GM18508 (cell line): ENCODE results near the gene TFF2.

Source experiments
- ATAC-seq: cut with Tn5 transposase; IDR thresholded peaks from one replicate; pipeline ENCODE4 v1.9.1; 2021; ENCODE audit warnings: moderate number of reproducible peaks; ENCODE audit not compliant: insufficient read depth, unreplicated experiment

Gene TFF2

GRCh38 chr21:42348762-42349161 lies 2.0 kb downstream of the TFF2 start:
- no peak for ATAC-seq

GRCh38 chr21:42347601-42348327 lies 3.0 kb downstream of the TFF2 start:
- no peak for ATAC-seq

DNA sequence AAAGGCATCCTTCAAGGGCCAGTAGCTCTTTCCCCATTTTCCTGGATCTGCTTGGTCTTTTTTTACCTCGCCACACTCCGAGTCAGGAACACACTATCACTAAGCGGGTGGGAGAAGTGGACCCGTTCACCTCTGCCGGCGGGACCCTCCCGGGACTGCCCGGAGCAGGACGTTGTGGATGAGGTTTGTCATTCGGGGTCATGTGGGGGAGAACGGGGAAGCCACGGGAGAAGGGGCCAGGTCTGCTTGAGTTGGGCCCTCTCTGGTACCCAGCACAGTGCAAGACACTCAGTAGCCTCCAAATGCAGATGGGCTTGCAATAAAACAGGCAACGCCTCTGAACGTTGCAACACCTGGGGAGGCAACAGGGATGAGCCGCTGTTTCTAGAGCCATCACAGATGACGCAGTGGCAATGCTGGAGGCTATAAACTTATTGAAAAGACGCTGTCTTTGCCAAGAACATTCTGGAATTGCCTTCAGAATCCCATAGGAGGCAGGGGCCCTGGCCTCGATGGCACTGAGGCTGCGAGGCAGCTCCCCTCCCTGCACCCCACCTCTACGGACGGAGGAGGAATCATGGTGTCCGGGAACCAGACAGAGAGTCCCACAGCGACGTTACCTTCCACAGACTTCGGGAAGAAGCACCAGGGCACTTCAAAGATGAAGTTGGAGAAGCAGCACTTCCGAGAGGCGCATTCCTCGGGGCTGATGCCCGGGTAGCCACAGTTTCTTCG lies 3.8 kb downstream of the TFF2 start:
- no peak for ATAC-seq

- no peak for ATAC-seq
Observed at GRCh38 chr21:42346441-42346840, 4.4 kb downstream of the TFF2 start.

GRCh38 chr21:42344631-42345030 lies 6.2 kb downstream of the TFF2 start:
- no peak for ATAC-seq

GRCh38 chr21:42343963-42344510 lies 6.8 kb downstream of the TFF2 start:
- ATAC-seq, result no peak

DNA sequence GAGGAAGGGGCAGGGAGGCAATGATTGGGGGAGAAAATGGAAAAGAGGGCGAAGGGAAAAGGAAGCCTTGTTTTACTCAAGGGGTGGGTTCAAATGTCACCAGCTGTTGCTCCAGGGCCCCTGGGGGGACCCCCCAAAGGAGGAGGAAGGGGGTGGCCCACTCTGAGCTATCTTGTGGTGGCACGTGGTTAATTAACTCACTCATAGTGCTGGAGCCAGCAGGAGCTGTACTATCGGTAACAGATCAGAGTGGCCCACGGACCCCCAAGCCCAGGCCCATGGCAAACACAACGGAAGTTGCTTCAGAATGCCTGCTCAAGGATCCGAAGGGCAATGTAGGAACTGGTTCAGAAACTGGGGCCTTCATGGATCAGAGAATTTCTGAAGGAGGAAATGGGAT lies 7.2 kb downstream of the TFF2 start:
- no peak for ATAC-seq

GRCh38 chr21:42343101-42343500 lies 7.7 kb downstream of the TFF2 start:
- ATAC-seq, result no peak

GRCh38 chr21:42341776-42342542 lies 8.8 kb downstream of the TFF2 start:
- no peak for ATAC-seq

GRCh38 chr21:42340187-42341050 lies 10.4 kb downstream of the TFF2 start:
- no peak for ATAC-seq

DNA sequence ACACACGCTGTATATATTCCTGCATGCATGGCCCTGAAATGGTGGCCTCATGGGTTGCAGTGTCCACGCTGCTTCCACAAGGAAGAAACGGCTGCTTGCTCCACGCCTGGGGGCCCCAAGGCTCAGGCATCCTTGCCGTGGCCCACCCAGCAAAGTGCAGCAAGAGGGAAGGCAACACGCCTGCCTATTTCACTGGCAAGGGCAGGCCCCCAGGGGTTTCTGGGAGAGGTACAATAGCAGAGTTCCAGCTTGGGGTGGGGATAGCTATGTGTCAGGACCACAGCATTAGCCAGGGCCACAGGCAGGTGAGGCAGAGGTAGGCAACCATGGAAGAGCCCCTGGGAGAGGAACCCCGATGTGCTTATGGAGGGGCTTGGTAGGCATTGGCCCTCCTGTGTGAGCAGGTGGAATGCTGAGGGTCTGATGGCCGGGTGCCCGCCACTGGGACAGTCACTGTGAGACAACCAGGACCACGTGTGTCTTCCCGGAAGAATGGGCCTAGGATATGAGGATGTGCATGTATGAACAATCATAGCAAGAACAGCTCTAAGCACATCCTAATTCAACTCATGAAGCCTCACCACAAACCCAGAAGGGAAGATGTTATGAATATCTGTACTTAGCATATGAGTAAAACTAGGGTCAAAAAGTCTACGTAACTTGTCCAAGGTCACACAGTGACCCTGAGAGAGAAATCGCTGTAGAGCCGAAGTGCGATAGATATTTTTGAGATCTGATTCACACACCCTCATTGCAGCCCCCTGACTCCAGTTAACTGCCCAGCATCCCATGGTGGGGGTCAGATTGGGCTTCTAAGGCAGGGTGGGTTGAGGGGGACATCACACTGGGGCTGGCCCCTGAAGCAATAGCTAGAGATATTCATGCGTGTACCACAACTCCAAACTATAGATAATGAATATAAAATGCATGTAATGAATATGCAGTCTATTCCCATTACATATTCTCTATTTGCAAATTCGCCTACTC lies 11.8 kb downstream of the TFF2 start:
- ATAC-seq, result no peak

DNA sequence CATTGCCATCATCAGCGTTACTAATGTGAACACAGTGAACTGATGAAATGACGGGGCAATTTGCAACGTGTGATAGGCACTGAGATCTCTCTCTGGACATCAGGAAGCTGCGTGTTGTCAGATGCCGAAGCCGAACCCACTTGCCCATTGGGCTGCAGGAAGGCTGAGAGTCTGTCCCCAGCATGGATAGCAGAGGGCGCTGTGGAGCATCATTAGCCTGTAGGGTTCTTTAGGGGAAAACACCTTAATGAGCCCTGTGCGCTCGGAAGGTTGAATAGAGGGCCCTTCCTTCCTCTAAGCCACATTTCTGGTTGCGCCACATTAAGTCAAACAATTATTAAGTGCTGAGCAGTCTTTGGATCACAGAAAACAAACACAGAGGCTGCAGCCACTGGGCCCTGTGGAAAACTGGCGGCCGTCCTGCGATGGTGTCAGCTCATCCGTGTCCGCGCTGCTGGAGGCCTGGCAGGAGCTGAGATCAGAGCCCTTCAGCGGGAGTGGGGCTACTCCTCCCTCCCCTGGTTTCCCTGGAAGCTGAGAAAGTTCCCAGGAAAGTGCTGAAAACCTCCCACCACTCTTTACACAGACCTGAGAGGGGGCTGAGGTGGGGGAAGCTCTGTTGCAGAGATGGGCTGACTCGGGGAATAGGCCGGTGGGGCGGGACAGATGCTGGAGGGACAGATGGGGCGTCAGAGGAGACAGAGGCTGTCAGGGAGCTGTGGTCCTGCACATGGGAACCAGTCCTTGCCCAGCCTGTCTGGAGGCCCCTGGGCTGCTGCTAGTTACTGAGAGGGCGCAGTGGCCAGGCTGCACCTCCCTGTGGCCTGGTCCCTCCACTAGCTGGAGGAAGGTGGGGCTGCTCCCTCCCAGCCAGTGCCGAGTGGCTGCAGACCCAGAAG lies 12.7 kb downstream of the TFF2 start:
- ATAC-seq, result no peak

GRCh38 chr21:42337276-42337675 lies 13.5 kb downstream of the TFF2 start:
- ATAC-seq, result no peak

- no peak for ATAC-seq
Observed at GRCh38 chr21:42336054-42336453, 14.7 kb downstream of the TFF2 start.

DNA sequence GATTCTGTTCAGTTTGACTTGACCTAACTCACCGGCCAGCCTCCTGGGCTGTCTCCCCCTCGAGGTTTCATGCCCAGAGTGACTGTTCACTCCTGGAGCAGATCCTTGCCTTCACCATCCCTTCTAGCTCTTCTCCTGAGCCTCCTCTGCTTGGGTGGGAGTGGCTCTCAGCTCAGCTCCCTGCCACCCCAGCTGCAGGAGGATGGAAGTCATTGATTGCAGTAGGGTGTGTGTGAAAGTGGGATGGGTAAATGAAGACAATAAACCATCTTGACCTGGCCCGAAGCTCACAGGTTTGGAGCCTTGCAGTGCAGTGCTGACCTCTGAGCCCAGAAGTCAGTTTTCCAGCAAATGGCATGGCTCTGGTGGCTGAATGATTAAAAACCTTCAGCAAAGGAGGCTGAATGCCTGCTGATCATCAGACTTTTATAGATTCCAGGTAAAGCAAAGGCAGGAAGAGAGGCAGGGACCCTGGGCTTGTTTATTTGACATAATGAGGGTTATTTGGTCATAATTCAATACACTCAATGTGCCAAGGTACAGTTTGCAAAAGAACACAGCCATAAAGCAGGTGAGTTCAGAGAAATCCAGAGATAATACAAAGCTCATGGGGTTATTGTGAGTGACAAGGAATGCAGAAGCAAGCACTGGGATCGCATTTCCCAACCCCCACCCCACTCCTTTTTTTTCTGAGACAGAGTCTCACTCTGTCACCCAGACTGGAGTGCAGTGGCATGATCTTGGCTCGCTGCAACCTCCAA lies 18.1 kb downstream of the TFF2 start:
- no peak for ATAC-seq

- ATAC-seq, result no peak
Observed at GRCh38 chr21:42331660-42332059, 19.1 kb downstream of the TFF2 start.
